Smooth muscle cell (in vitro differentiated cells): Measurements from ENCODE around the gene JAG2. TPM values are rescaled to one million over a fixed set of nuclear protein-coding genes. Genes with fewer than 3 reads are reported as not detected.

Experiments used
- DNase-seq: peaks from one replicate; lab custom pipeline; 2025; ENCODE audit not compliant: unreplicated experiment; lab: John Stamatoyannopoulos, UW
- H2AFZ ChIP-seq: fragments of 200-600 bp; sonication (generic); 2 replicates; pipeline ENCODE4 v1.6.0; 2016; ENCODE audit warnings: antibody characterized with exemption, low read depth, mild to moderate bottlenecking
- H3F3A ChIP-seq: fragments of 200-600 bp; sonication (generic); 2 replicates; pipeline ENCODE4 v1.6.0; 2017; ENCODE audit warnings: antibody characterized with exemption, low read depth
- H3K27ac ChIP-seq: fragments of 200-600 bp; sonication (generic); 2 replicates; pipeline ENCODE4 v1.5.1; 2016; ENCODE audit warnings: low read depth, mild to moderate bottlenecking
- H3K27me3 ChIP-seq: fragments of 200-600 bp; sonication (generic); 2 replicates; pipeline ENCODE4 v1.6.1; 2016; ENCODE audit warnings: low read depth, mild to moderate bottlenecking
- H3K36me3 ChIP-seq: fragments of 200-600 bp; sonication (generic); 2 replicates; pipeline ENCODE4 v1.5.1; 2016; ENCODE audit warnings: low read depth
- H3K4me1 ChIP-seq: fragments of 200-600 bp; sonication (generic); 2 replicates; pipeline ENCODE4 v1.5.1; 2016; ENCODE audit warnings: low read depth
- H3K4me2 ChIP-seq: fragments of 200-600 bp; sonication (generic); 2 replicates; pipeline ENCODE4 v1.6.0; 2016; ENCODE audit warnings: mild to moderate bottlenecking
- H3K4me3 ChIP-seq: fragments of 200-600 bp; sonication (generic); 2 replicates; pipeline ENCODE4 v1.5.1; 2016; ENCODE audit warnings: mild to moderate bottlenecking
- H3K79me2 ChIP-seq: fragments of 200-600 bp; sonication (generic); 2 replicates; pipeline ENCODE4 v1.6.0; 2016; ENCODE audit warnings: low read depth, mild to moderate bottlenecking
- H3K9ac ChIP-seq: fragments of 200-600 bp; sonication (generic); 2 replicates; pipeline ENCODE4 v1.6.0; 2016; ENCODE audit warnings: low read depth
- H3K9me3 ChIP-seq: fragments of 200-600 bp; sonication (generic); replicated peaks from 2 replicates; pipeline ENCODE4 v1.5.1; 2016; ENCODE audit warnings: low read depth
- H4K20me1 ChIP-seq: fragments of 200-600 bp; sonication (generic); 2 replicates; pipeline ENCODE4 v1.6.0; 2016; ENCODE audit warnings: low read depth
- WGBS: methylation state at CpG from one replicate; pipeline ENCODE4 v1.1.7; 2016; ENCODE audit warnings: low lambda C conversion rate; 5-methylcytosine and 5-hydroxymethylcytosine counted together
- polyA plus RNA-seq: library from polyadenylated mRNA; unstranded; fragments of >200 nt; fragmentation: Nextera tagmentation; extraction: Ambion mirVana; gene quantifications from 2 replicates; pipeline ENCODE4 v1.2.1, GENCODE V29; 2016
- total RNA-seq: library from RNA; depleted of rRNA; stranded (reverse); fragments of >200 nt; gene quantifications from 2 replicates; pipeline ENCODE4 v1.2.3, GENCODE V29; 2014
- TF ChIP-seq, protein P1 (sequence below): fragments of 200-600 bp; sonication (generic); IDR thresholded peaks from 2 replicates; pipeline ENCODE4 v1.5.1; 2017; ENCODE audit warnings: borderline replicate concordance, mild to moderate bottlenecking, antibody characterized with exemption; ENCODE audit not compliant: insufficient read depth, poor library complexity, severe bottlenecking

Gene JAG2
- total and polyA plus RNA-seq, 2 experiments from 2014 or later, result 5.0 to 5.8 TPM

GRCh38 chr14:105160776-105161175 lies 7.8 kb downstream of the JAG2 start:
- DNase-seq, result no peak
- Histone ChIP-seq H3K4me3 (no peak overlapping the region), H3K4me1 (no peaks in the 10 kb centered on the region), H3F3A (no peaks in the 10 kb centered on the region), H3K9ac (no peak overlapping the region), H3K79me2 (no peaks in the 10 kb centered on the region), H3K9me3 (no peaks in the 10 kb centered on the region), H3K27me3 (no peaks in the 10 kb centered on the region), H3K27ac (no peak overlapping the region), H3K4me2 (no peak overlapping the region), H4K20me1 (peaks cover 72% of the 10 kb centered on the region), H2AFZ (no peak overlapping the region), H3K36me3 (no peaks in the 10 kb centered on the region)
- 92% methylated on average over 12 of the region's 12 CpGs for WGBS
- TF ChIP-seq, protein P1, sequence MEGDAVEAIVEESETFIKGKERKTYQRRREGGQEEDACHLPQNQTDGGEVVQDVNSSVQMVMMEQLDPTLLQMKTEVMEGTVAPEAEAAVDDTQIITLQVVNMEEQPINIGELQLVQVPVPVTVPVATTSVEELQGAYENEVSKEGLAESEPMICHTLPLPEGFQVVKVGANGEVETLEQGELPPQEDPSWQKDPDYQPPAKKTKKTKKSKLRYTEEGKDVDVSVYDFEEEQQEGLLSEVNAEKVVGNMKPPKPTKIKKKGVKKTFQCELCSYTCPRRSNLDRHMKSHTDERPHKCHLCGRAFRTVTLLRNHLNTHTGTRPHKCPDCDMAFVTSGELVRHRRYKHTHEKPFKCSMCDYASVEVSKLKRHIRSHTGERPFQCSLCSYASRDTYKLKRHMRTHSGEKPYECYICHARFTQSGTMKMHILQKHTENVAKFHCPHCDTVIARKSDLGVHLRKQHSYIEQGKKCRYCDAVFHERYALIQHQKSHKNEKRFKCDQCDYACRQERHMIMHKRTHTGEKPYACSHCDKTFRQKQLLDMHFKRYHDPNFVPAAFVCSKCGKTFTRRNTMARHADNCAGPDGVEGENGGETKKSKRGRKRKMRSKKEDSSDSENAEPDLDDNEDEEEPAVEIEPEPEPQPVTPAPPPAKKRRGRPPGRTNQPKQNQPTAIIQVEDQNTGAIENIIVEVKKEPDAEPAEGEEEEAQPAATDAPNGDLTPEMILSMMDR, result no peak

- Histone ChIP-seq H2AFZ (no peak overlapping the region), H3K4me3 (no peak overlapping the region), H3K4me2 (no peak overlapping the region), H4K20me1 (peaks cover 57% of the 10 kb centered on the region), H3K27me3 (no peaks in the 10 kb centered on the region), H3K9me3 (no peaks in the 10 kb centered on the region), H3K79me2 (no peaks in the 10 kb centered on the region), H3F3A (no peaks in the 10 kb centered on the region), H3K4me1 (no peaks in the 10 kb centered on the region), H3K9ac (no peak overlapping the region), H3K36me3 (no peaks in the 10 kb centered on the region), H3K27ac (no peak overlapping the region)
- TF ChIP-seq, protein P1, result no peak
- WGBS, result 100% methylated on average over 2 of the region's 14 CpGs
- no peak for DNase-seq
Measured at GRCh38 chr14:105159344-105159743, 9.2 kb downstream of the JAG2 start.

DNA sequence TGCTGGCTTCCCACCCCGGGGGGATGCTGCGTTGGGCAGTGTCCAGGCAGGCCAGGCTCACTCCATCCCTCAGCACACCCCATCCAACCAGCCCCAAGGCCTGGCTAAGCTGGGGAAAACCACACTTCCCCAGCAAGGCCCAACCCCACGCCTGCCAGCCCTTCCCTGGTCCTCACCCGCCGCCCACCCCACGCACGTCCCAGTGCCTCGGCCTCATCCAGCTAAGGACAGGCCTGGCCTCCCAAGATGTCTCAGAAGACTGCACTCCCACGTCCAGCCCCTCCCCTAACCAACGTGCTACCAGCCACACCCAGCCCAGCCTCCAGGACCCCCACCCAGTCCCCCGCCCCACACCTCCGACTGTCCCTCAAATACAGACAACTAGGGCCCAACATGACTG lies 9.8 kb downstream of the JAG2 start:
- Histone ChIP-seq H3K36me3 (no peaks in the 10 kb centered on the region), H3K4me2 (no peak overlapping the region), H3K4me1 (no peaks in the 10 kb centered on the region), H3K4me3 (no peak overlapping the region), H3K9me3 (no peaks in the 10 kb centered on the region), H3K27me3 (no peaks in the 10 kb centered on the region), H3K79me2 (no peaks in the 10 kb centered on the region), H3K27ac (no peak overlapping the region), H2AFZ (no peak overlapping the region), H4K20me1 (peaks cover 52% of the 10 kb centered on the region), H3F3A (no peaks in the 10 kb centered on the region), H3K9ac (no peak overlapping the region)
- DNase-seq, result no peak
- TF ChIP-seq, protein P1, result no peak
- 89% methylated on average over 8 of the region's 12 CpGs for WGBS

DNA sequence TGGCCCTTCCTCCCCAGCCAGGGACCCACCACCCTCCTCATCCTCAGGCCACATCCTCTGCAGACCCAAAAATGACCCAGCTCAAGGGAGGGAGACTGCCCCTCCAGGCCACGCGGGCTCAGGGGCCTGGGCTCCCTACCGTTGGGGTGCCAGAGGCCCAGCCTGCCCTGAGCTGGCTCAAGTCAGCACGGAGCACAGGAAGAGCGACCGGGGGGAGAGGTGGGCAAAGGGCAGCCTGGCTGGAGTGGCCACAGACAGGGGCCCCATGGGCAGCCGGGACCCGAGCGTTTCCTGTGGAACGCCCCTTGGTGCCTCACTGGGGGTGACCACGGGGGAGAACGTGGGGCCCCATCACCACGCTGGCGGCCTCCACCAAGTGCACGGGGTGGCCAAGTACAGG lies 10.7 kb downstream of the JAG2 start:
- no peak for DNase-seq
- H3K36me3 ChIP-seq, result no peaks in the 10 kb centered on the region
- H3K27me3 ChIP-seq, result no peaks in the 10 kb centered on the region
- H3K4me2 ChIP-seq, result no peak overlapping the region
- H3K9ac ChIP-seq, result no peak overlapping the region
- peaks cover 43% of the 10 kb centered on the region for H4K20me1 ChIP-seq
- TF ChIP-seq, protein P1, result no peak
- H3F3A ChIP-seq, result no peaks in the 10 kb centered on the region
- no peak overlapping the region for H3K27ac ChIP-seq
- no peaks in the 10 kb centered on the region for H3K79me2 ChIP-seq
- WGBS, result 93% methylated on average over 15 of the region's 15 CpGs
- H3K4me3 ChIP-seq, result no peak overlapping the region
- no peaks in the 10 kb centered on the region for H3K9me3 ChIP-seq
- no peaks in the 10 kb centered on the region for H3K4me1 ChIP-seq
- H2AFZ ChIP-seq, result no peak overlapping the region
